ENCODE data around the gene CDKAL1. TPM values are rescaled to one million over a fixed set of nuclear protein-coding genes. Genes with fewer than 3 reads are reported as not detected.

Gene CDKAL1
- total RNA-seq, 2 experiments from 2014 or later = 21.2 to 23.0 TPM

DNA sequence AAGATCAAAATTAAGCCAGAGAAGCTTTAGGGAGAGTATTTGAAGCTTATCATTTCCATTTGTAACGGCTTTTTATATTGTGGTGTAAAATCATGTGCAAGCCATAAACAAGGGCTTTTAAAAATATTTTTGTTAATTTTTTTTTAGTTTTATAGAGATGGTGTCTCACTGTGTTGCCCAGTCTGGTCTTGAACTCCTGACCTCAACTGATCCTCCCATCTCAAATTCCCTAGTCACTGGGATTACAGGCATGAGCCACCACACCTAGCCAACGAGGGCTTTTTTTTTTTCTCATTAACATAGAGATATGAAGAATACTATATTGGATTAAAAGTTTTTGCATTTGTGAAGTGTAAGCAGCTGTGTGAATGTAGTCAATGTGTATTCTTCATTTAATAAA is 29.1 kb downstream of the CDKAL1 start:
- Mint-ChIP-seq H3K4me3 (no peak overlapping the region), H3K27ac (no peak overlapping the region), H3K36me3 (ENCODE audit: low read depth) (peaks cover 8% of the 10 kb centered on the region), H3K9me3 (no peaks in the 10 kb centered on the region), H3K27me3 (no peaks in the 10 kb centered on the region), H3K4me1 (peaks cover 12% of the 10 kb centered on the region)
- CTCF ChIA-PET = interaction anchor here (0.7 to 4.2 kb wide), 17 partner anchors 8 to 1030 kb away, joined by 3 to 80 read pairs (median 4); partner anchors contain the start of genes CDKAL1 and SOX4
- POLR2A ChIA-PET = interaction anchor here (0.9 to 2.2 kb wide), 4 partner anchors 11 to 1030 kb away, joined by 3 to 11 read pairs (median 4); partner anchors contain the start of gene SOX4
- no peak for DNase-seq

GRCh38 chr6:20564269-20564668 is 30.0 kb downstream of the CDKAL1 start:
- ChIA-PET CTCF (interaction anchor here (0.7 to 4.2 kb wide), 17 partner anchors 9 to 1029 kb away, joined by 3 to 80 read pairs (median 4); partner anchors contain the start of genes CDKAL1 and SOX4), POLR2A (interaction anchor here (0.6 to 2.2 kb wide), 5 partner anchors 10 to 1029 kb away, joined by 3 to 11 read pairs (median 3); partner anchors contain the start of gene SOX4)
- Mint-ChIP-seq H3K36me3 (ENCODE audit: low read depth) (peaks cover 9% of the 10 kb centered on the region), H3K27me3 (no peaks in the 10 kb centered on the region), H3K4me3 (no peak overlapping the region), H3K4me1 (peaks cover 12% of the 10 kb centered on the region), H3K9me3 (no peaks in the 10 kb centered on the region), H3K27ac (no peak overlapping the region)
- no peak for DNase-seq

GRCh38 chr6:20564777-20565176 is 30.5 kb downstream of the CDKAL1 start:
- no peaks in the 10 kb centered on the region for H3K9me3 Mint-ChIP-seq
- H3K4me3 Mint-ChIP-seq = no peak overlapping the region
- CTCF ChIA-PET = interaction anchor here (1.2 to 4.2 kb wide), 5 partner anchors 12 to 1027 kb away, joined by 3 to 80 read pairs (median 4); partner anchors contain the start of gene CDKAL1
- no peaks in the 10 kb centered on the region for H3K27me3 Mint-ChIP-seq
- POLR2A ChIA-PET = interaction anchor here (0.6 to 2.2 kb wide), 3 partner anchors 20 to 1028 kb away, joined by 3 to 11 read pairs (median 3); partner anchors contain the start of gene SOX4
- H3K36me3 Mint-ChIP-seq (ENCODE audit: low read depth) = peaks cover 9% of the 10 kb centered on the region
- no peak overlapping the region for H3K27ac Mint-ChIP-seq
- H3K4me1 Mint-ChIP-seq = peaks cover 12% of the 10 kb centered on the region
- DNase-seq = no peak

DNA sequence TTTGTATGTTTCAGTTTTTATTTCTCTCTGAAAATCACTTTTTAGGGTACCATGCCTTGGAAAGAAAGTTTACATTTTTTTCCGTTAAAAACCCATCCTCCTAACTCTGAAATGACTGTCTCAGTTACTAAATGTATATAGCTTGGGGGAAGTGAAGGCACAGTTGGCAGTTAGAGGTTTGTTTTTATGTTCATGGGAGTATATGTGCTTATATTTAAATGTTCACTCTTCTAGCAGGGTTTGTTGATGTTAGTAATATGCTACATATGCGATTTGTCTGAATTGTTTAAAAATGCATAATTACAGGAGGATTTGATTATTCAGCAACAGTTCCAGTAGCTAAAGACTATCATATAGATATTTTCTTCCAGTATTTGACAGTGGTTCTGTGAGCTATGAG is 31.1 kb downstream of the CDKAL1 start:
- H3K4me3 Mint-ChIP-seq = no peak overlapping the region
- H3K27ac Mint-ChIP-seq = no peak overlapping the region
- H3K4me1 Mint-ChIP-seq = peaks cover 12% of the 10 kb centered on the region
- no peaks in the 10 kb centered on the region for H3K9me3 Mint-ChIP-seq
- no peak for DNase-seq
- POLR2A ChIA-PET = interaction anchor here (0.7 to 2.2 kb wide), 2 partner anchors 1023 to 1028 kb away, joined by 3 to 11 read pairs; partner anchors contain the start of gene SOX4
- H3K27me3 Mint-ChIP-seq = no peaks in the 10 kb centered on the region
- H3K36me3 Mint-ChIP-seq (ENCODE audit: low read depth) = peaks cover 9% of the 10 kb centered on the region
- CTCF ChIA-PET = interaction anchor here (0.6 to 4.2 kb wide), 4 partner anchors 12 to 1023 kb away, joined by 3 to 80 read pairs (median 4); no protein-coding TSS in a partner anchor

- peaks cover 12% of the 10 kb centered on the region for H3K4me1 Mint-ChIP-seq
- H3K27me3 Mint-ChIP-seq = no peaks in the 10 kb centered on the region
- ChIA-PET CTCF (interaction anchor here (0.6 to 4.2 kb wide), 2 partner anchors 637 to 1022 kb away, joined by 4 to 80 read pairs; no protein-coding TSS in a partner anchor), POLR2A (no interaction called here)
- H3K36me3 Mint-ChIP-seq (ENCODE audit: low read depth) = peaks cover 9% of the 10 kb centered on the region
- no peak for DNase-seq
- no peak overlapping the region for H3K27ac Mint-ChIP-seq
- no peak overlapping the region for H3K4me3 Mint-ChIP-seq
- H3K9me3 Mint-ChIP-seq = no peaks in the 10 kb centered on the region
Observed at GRCh38 chr6:20566109-20566508, 31.9 kb downstream of the CDKAL1 start.

GRCh38 chr6:20569000-20569610 is 34.8 kb downstream of the CDKAL1 start:
- DNase-seq = no peak
- no peak overlapping the region for H3K4me3 Mint-ChIP-seq
- CTCF ChIA-PET = no interaction called here
- POLR2A ChIA-PET = no interaction called here
- H3K27me3 Mint-ChIP-seq = no peaks in the 10 kb centered on the region
- H3K9me3 Mint-ChIP-seq = no peaks in the 10 kb centered on the region
- peaks cover 18% of the 10 kb centered on the region for H3K4me1 Mint-ChIP-seq
- H3K36me3 Mint-ChIP-seq (ENCODE audit: low read depth) = peaks cover 10% of the 10 kb centered on the region
- no peak overlapping the region for H3K27ac Mint-ChIP-seq

DNA sequence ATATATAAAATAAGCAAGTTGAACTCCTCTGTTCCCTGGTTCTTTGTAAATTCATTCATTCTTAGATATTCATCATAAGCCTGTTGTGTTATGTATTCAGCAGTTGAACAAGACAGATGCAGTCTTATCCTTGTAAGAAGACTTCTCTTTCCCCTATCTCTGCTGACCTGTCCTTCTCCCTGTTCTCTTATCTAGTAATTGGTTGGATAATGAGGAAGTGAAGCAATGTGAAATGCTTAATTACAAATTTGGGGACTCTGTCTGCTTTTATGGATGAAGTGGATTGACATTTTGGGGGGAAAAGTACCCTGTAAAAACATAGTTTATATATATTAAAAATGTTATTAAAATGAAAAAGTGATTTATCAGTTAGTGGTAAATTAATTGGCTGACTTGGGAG is 37.0 kb downstream of the CDKAL1 start:
- Mint-ChIP-seq H3K36me3 (ENCODE audit: low read depth) (peaks cover 16% of the 10 kb centered on the region), H3K27me3 (no peaks in the 10 kb centered on the region), H3K4me3 (no peak overlapping the region), H3K4me1 (peaks cover 6% of the 10 kb centered on the region), H3K9me3 (no peaks in the 10 kb centered on the region), H3K27ac (no peak overlapping the region)
- CTCF ChIA-PET = no interaction called here
- POLR2A ChIA-PET = no interaction called here
- no peak for DNase-seq

DNA sequence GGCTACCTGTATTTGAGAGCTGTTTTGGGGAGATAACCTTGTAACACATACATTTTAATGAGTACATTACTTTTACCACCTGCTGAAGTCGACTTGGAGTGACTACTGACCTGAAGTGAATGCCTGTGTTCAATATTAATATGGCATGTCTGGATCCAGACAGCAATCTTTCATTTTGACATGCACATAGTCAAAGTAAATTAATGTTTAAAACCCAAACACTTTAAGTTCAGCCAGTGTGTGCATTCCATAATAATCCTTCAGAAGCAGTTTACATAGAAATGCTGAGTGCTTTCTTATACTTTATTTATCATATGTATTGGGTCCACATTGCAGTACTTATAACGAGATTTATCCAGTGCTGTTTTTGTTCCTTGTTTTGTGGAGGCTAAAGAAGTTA is 38.0 kb downstream of the CDKAL1 start:
- Mint-ChIP-seq H3K36me3 (ENCODE audit: low read depth) (peaks cover 22% of the 10 kb centered on the region), H3K27ac (no peak overlapping the region), H3K9me3 (no peaks in the 10 kb centered on the region), H3K27me3 (no peaks in the 10 kb centered on the region), H3K4me1 (peaks cover 6% of the 10 kb centered on the region), H3K4me3 (no peak overlapping the region)
- CTCF ChIA-PET = interaction anchor here (4.3 kb wide), 1 partner anchor 9 kb away, joined by 16 read pairs; no protein-coding TSS in a partner anchor
- POLR2A ChIA-PET = no interaction called here
- DNase-seq = no peak

- Mint-ChIP-seq H3K9me3 (no peaks in the 10 kb centered on the region), H3K4me1 (peaks cover 6% of the 10 kb centered on the region), H3K36me3 (ENCODE audit: low read depth) (peaks cover 26% of the 10 kb centered on the region), H3K4me3 (no peak overlapping the region), H3K27me3 (no peaks in the 10 kb centered on the region), H3K27ac (no peak overlapping the region)
- CTCF ChIA-PET = interaction anchor here (4.3 kb wide), 1 partner anchor 9 kb away, joined by 16 read pairs; no protein-coding TSS in a partner anchor
- POLR2A ChIA-PET = no interaction called here
- DNase-seq = no peak
Observed at GRCh38 chr6:20572940-20573339, 38.7 kb downstream of the CDKAL1 start.

GRCh38 chr6:20574355-20574754 is 40.1 kb downstream of the CDKAL1 start:
- POLR2A ChIA-PET = interaction anchor here (1.0 kb wide), 1 partner anchor 11 kb away, joined by 3 read pairs; no protein-coding TSS in a partner anchor
- Mint-ChIP-seq H3K4me1 (peaks cover 6% of the 10 kb centered on the region), H3K27ac (no peak overlapping the region), H3K4me3 (no peak overlapping the region), H3K9me3 (no peaks in the 10 kb centered on the region), H3K27me3 (no peaks in the 10 kb centered on the region), H3K36me3 (ENCODE audit: low read depth) (peaks cover 31% of the 10 kb centered on the region)
- CTCF ChIA-PET = interaction anchor here (0.5 to 4.3 kb wide), 3 partner anchors 11 to 1287 kb away, joined by 3 to 16 read pairs (median 3); no protein-coding TSS in a partner anchor
- no peak for DNase-seq

DNA sequence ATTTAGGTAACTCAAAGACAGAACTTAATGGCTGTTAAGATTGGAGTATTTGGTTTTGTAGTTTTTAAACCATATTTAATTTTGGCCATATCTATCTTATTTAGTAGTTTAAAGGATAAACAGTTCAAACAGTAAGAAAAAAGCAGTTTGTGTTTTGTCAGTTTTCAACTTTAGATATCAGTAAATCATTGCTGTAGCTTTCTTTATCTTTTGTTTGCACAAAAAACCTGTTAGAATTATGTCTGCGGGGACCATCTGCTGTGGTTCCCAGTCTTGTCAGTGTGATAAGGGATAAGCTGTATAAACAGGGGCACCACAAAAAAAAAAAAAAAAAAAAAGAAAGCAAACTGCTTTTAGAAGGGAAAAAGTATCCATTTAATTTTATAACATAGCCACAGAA is 40.9 kb downstream of the CDKAL1 start:
- POLR2A ChIA-PET = interaction anchor here (1.0 kb wide), 1 partner anchor 11 kb away, joined by 3 read pairs; no protein-coding TSS in a partner anchor
- CTCF ChIA-PET = interaction anchor here (0.5 to 4.3 kb wide), 3 partner anchors 12 to 1286 kb away, joined by 3 to 16 read pairs (median 3); no protein-coding TSS in a partner anchor

DNA sequence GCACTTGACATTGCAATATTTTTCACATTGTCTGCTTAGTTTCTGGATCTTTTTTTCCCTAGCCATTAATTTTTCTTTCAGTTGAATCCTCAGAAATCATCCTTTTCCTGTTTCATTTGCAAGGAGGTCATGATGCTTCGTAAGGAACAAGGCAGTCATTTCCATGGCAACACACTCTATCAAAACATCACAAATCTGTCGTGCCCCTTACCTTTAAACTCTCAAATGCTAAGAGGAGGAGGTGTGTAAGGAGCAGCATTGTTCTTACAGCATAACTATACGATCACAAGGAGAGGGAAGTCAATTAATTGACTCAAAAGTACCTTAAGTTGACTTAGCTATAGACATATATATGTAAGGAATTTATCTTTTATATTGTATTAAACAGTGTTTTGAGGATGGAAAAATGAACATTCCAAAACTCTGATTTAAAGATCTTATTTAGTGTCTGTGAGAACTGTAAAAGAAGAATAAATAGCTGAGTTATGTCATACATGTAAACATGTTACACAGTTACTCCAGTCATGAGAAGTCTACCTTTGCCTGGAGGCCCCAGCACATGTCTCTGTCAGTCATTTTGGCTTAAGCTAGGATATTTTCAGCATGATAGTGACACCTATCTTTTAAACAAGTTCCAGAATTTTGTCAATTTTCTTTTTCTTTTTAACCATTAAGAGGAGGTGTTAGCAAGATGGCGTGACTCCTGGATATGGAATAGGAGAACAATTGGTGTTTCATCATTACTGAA is 41.6 kb downstream of the CDKAL1 start:
- ChIA-PET POLR2A (no interaction called here), CTCF (interaction anchor here (0.7 to 4.3 kb wide), 2 partner anchors 12 to 28 kb away, joined by 3 to 16 read pairs; no protein-coding TSS in a partner anchor)
- H3K4me1 Mint-ChIP-seq = peaks cover 8% of the 10 kb centered on the region
- H3K36me3 Mint-ChIP-seq (ENCODE audit: low read depth) = peaks cover 39% of the 10 kb centered on the region
- H3K27ac Mint-ChIP-seq = no peak overlapping the region
- no peak for DNase-seq
- H3K27me3 Mint-ChIP-seq = no peaks in the 10 kb centered on the region
- no peaks in the 10 kb centered on the region for H3K9me3 Mint-ChIP-seq
- no peak overlapping the region for H3K4me3 Mint-ChIP-seq

More for the DNA sequence above, 40.9 kb downstream of the CDKAL1 start:
- Mint-ChIP-seq H3K36me3 (ENCODE audit: low read depth) (peaks cover 37% of the 10 kb centered on the region), H3K4me1 (peaks cover 6% of the 10 kb centered on the region), H3K27ac (no peak overlapping the region), H3K4me3 (no peak overlapping the region), H3K27me3 (no peaks in the 10 kb centered on the region), H3K9me3 (no peaks in the 10 kb centered on the region)
- no peak for DNase-seq

Data from activated CD4-positive, alpha-beta memory T cell treated with anti-CD3 and anti-CD28 coated beads, Interleukin-2, amount 10 ng/mL, durations not matched to agents 7 days and 5 days (primary cell).